Activated CD4-positive, alpha-beta T cell treated with anti-CD3 and anti-CD28 coated beads for 36 hours (primary cell): ENCODE data around the gene ZNF827. TPM values are rescaled to one million over a fixed set of nuclear protein-coding genes. Genes with fewer than 3 reads are reported as not detected.
"Not testable (repeated sequence)": the region's sequence is repeated elsewhere in the genome, so short reads cannot be mapped to it uniquely, and the experiment has no call there.

ENCODE experiments used
- ATAC-seq: fragments of 200-7000 bp; cut with Tn5 transposase; one replicate; pipeline ENCODE4 v1.10.0; 2021; ENCODE audit warnings: mild to moderate bottlenecking, moderate library complexity
- CTCF ChIA-PET: fragments of 350-600 bp; sonication (Branson Sonifier 250); formaldehyde crosslinking; loops from one replicate; lab custom pipeline; 2021; ENCODE audit warnings: antibody characterized with exemption; lab: Charles Lee
- POLR2A ChIA-PET: fragments of 350-600 bp; sonication (Branson Sonifier 250); formaldehyde crosslinking; loops from one replicate; lab custom pipeline; 2021; ENCODE audit warnings: antibody characterized with exemption, inconsistent platforms; lab: Charles Lee
- DNase-seq: peaks from one replicate; pipeline ENCODE4 v3.0.0-alpha.2; 2020
- H3K27ac Mint-ChIP-seq: one replicate; pipeline ENCODE4 v1.8.0; 2021; ENCODE audit warnings: mixed read lengths
- H3K27me3 Mint-ChIP-seq: one replicate; pipeline ENCODE4 v1.8.0; 2021; ENCODE audit warnings: mixed read lengths
- H3K36me3 Mint-ChIP-seq: one replicate; pipeline ENCODE4 v1.8.0; 2021; ENCODE audit warnings: low read depth, mixed read lengths
- H3K4me1 Mint-ChIP-seq: one replicate; pipeline ENCODE4 v1.8.0; 2021; ENCODE audit warnings: mixed read lengths
- H3K4me3 Mint-ChIP-seq: one replicate; pipeline ENCODE4 v1.8.0; 2021; ENCODE audit warnings: mild to moderate bottlenecking, moderate library complexity, mixed read lengths
- H3K9me3 Mint-ChIP-seq: one replicate; pipeline ENCODE4 v1.8.0; 2021; ENCODE audit warnings: low read depth, mixed read lengths
- intact Hi-C, 2 experiments: fragments of 100-400 bp; cut with DNase I in 1 of 2; cut with micrococcal nuclease in 1 of 2; formaldehyde crosslinking; loops; one replicate each; pipeline versions ENCODE4 v1.14.2 to v1.15.1; 2022 to 2024; cut with DNase I, micrococcal nuclease
- total RNA-seq, 2 experiments: library from RNA; stranded (reverse); gene quantifications; one replicate each; pipeline ENCODE4 v1.2.3, GENCODE V29; 2021

ZNF827 gene
- total RNA-seq, 2 experiments from 2014 or later = 21.2 to 26.6 TPM

DNA sequence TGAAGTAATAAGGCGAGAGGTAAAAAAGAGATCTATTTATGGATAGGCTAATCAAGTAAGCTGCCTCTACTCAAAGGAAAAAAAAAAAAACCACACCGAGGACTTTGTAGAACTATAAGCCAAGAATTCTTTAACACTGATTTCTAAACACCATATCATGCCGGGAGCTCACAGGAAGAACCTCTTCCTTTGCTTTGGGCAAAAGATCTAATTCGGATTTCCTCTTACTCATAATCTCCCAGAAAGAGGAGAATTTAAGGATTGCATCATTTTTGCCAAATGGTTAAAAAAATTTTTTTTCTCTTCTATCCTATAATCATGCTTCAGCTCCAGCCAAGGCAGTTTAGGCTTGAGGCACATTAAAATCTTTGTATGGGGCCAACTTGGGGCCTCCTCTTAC, 95.5 kb downstream of the ZNF827 start:
- POLR2A ChIA-PET = no interaction called here
- intact Hi-C loops = no loop called here

DNA sequence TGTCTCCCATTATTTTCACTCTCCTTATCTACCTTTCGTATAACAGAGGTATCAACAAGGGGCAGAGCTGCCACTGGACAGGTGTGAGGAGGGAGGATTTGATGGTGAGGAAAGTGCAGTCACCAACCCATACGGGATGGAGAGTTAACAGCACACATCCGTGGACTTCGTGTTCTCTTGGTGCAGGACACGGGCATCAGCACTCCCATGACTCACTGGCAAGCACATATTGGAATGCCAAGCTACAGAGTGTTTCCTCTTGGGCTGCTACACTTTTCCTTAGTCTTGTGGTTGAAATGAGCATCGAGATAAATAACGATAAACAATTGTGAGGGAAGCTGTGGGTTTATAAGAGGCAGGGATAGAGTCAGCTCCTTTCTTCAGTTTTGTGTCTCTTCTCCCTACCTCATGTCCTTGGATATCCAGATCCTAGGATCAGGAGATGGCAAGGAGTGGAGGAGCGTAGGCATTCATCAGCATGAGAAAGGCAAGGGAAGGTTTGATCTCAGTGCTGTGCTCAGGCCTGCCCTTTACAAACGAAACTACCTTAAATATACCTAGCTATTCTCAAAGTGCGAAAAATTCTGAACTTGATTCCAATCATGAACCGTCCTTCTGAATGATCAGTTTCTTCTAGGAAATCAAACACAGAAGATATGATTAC, 96.3 kb downstream of the ZNF827 start:
- intact Hi-C loops = no loop called here
- no peak for DNase-seq
- no peak overlapping the region for H3K4me3 Mint-ChIP-seq
- no peak overlapping the region for H3K27ac Mint-ChIP-seq
- no peaks in the 10 kb centered on the region for H3K9me3 Mint-ChIP-seq
- CTCF ChIA-PET = interaction anchor here (1.0 kb wide), 1 partner anchor 12 kb away, joined by 3 read pairs; no protein-coding TSS in a partner anchor
- ATAC-seq = no peak
- H3K27me3 Mint-ChIP-seq = no peaks in the 10 kb centered on the region
- POLR2A ChIA-PET = no interaction called here
- H3K36me3 Mint-ChIP-seq = peaks cover 65% of the 10 kb centered on the region
- peaks cover 23% of the 10 kb centered on the region for H3K4me1 Mint-ChIP-seq

More for the DNA sequence above, 95.5 kb downstream of the ZNF827 start:
- CTCF ChIA-PET = no interaction called here
- no peak overlapping the region for H3K4me3 Mint-ChIP-seq
- H3K4me1 Mint-ChIP-seq = peaks cover 23% of the 10 kb centered on the region
- peaks cover 70% of the 10 kb centered on the region for H3K36me3 Mint-ChIP-seq
- ATAC-seq = no peak
- no peaks in the 10 kb centered on the region for H3K9me3 Mint-ChIP-seq
- no peak for DNase-seq
- peak overlapping the region; percentile 75 for H3K27ac Mint-ChIP-seq
- H3K27me3 Mint-ChIP-seq = no peaks in the 10 kb centered on the region

DNA sequence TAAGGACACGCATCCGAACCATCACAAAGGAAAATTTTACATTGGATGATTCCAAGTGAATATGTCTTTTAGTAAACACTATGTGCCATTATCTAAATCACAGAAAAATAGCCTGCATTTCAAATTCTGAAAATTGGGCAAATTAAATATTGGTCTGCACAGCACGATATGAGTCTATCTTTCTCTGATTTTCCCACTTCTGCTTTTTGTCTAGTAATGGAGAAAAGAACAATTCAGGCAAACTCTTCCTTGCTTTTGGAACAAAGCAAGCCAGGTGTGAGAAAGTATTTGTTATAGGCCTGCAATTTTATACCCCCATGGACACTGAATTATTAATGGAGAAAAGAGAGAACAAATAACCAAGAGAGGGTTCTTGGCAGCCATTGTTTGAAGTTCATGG, 97.8 kb downstream of the ZNF827 start:
- Mint-ChIP-seq H3K27me3 (no peaks in the 10 kb centered on the region), H3K27ac (no peak overlapping the region), H3K9me3 (no peaks in the 10 kb centered on the region), H3K4me3 (no peak overlapping the region), H3K36me3 (peaks cover 57% of the 10 kb centered on the region), H3K4me1 (peaks cover 23% of the 10 kb centered on the region)
- ChIA-PET POLR2A (no interaction called here), CTCF (interaction anchor here (0.8 kb wide), 1 partner anchor 206 kb away, joined by 3 read pairs; no protein-coding TSS in a partner anchor)
- intact Hi-C loops = no loop called here
- ATAC-seq = no peak
- no peak for DNase-seq

GRCh38 chr4:145840162-145840768, 98.4 kb downstream of the ZNF827 start:
- ChIA-PET POLR2A (no interaction called here), CTCF (interaction anchor here (0.6 kb wide), 2 partner anchors 11 to 37 kb away, joined by 3 to 4 read pairs; no protein-coding TSS in a partner anchor)
- intact Hi-C loops = no loop called here
- Mint-ChIP-seq H3K27ac (no peak overlapping the region), H3K9me3 (no peaks in the 10 kb centered on the region), H3K27me3 (no peaks in the 10 kb centered on the region), H3K4me3 (no peak overlapping the region), H3K36me3 (peaks cover 52% of the 10 kb centered on the region), H3K4me1 (peaks cover 23% of the 10 kb centered on the region)
- ATAC-seq = peak; percentile 98
- DNase-seq = peak; percentile 37

DNA sequence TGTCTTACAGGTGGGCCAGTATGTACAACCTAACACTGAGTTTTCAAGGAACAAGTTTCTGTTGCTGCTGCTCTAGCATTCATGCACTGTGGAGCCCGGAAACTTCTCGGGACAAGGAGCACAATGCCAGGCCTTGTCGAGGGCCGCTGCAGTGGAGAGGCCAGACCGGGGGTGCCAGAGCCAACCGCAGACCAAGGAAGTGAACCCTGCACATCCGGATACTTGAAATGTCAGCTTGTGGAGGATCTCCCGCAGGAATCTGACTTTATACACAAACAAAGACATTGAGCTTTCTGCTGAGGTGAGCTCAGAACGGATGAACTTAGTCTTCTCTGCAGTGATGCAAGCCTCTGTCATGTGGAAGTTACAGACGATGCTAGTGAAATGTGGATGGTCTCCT, 99.5 kb downstream of the ZNF827 start:
- ATAC-seq (no peak), DNase-seq (no peak)
- H3K4me1 Mint-ChIP-seq = peaks cover 15% of the 10 kb centered on the region
- CTCF ChIA-PET = no interaction called here
- H3K4me3 Mint-ChIP-seq = no peak overlapping the region
- POLR2A ChIA-PET = no interaction called here
- intact Hi-C loops = no loop called here
- peaks cover 45% of the 10 kb centered on the region for H3K36me3 Mint-ChIP-seq
- no peaks in the 10 kb centered on the region for H3K9me3 Mint-ChIP-seq
- H3K27ac Mint-ChIP-seq = no peak overlapping the region
- H3K27me3 Mint-ChIP-seq = no peaks in the 10 kb centered on the region

GRCh38 chr4:145832384-145832783, 106.2 kb downstream of the ZNF827 start:
- Mint-ChIP-seq H3K27ac (peak overlapping the region; percentile 81), H3K36me3 (peaks cover 33% of the 10 kb centered on the region), H3K4me1 (peaks cover 44% of the 10 kb centered on the region)
- H3K4me3 Mint-ChIP-seq, POLR2A ChIA-PET, ATAC-seq, H3K27me3 Mint-ChIP-seq, H3K9me3 Mint-ChIP-seq, DNase-seq, CTCF ChIA-PET, intact Hi-C loops: not testable (repeated sequence)

GRCh38 chr4:145830699-145831098, 107.9 kb downstream of the ZNF827 start:
- Mint-ChIP-seq H3K4me1 (peaks cover 44% of the 10 kb centered on the region), H3K4me3 (no peak overlapping the region), H3K36me3 (peaks cover 43% of the 10 kb centered on the region), H3K27me3 (no peaks in the 10 kb centered on the region), H3K9me3 (no peaks in the 10 kb centered on the region), H3K27ac (peak overlapping the region; percentile 55)
- no peak for ATAC-seq
- ChIA-PET CTCF (interaction anchor here (0.6 to 1.1 kb wide), 4 partner anchors 11 to 304 kb away, joined by 3 to 4 read pairs (median 3); no protein-coding TSS in a partner anchor), POLR2A (no interaction called here)
- DNase-seq = no peak
- intact Hi-C loops = no loop called here

DNA sequence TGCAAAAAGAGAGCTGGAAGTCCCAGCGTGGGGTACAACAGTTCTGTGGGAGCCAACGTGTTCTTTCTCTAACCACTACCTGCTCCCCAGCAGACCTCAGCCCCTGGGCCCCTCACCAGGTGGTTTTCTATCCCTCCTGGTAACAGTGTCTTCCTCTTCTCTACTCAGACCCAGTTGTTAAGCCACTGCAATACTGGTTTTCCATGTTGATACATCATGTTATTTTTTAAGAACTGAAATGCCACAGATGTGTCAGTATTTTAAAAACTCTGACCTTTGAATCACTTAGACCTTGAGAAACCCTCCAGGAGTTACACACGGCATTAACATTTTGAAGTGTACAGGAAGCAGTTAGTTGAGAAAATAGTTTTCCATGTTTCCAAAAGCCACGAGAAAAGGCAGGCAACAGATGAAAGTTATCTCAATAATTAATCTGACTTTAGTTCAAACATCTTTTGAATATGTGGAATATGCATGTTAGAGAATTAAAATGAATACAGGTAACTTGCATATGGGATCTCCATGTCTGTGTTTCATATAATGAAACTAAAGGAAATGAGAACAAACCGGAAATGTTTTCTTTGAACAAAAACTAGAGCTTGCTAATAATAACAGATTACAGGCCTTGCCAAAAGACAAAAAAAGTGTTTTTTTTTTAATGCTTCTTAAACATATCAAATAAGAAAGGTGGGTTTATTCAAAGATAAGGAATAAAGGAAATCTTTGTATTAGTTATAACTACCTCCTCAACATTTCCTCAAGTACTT, 108.8 kb downstream of the ZNF827 start:
- Mint-ChIP-seq H3K27me3 (no peaks in the 10 kb centered on the region), H3K9me3 (no peaks in the 10 kb centered on the region), H3K4me1 (peaks cover 44% of the 10 kb centered on the region), H3K27ac (peak overlapping the region; percentile 77), H3K36me3 (peaks cover 50% of the 10 kb centered on the region), H3K4me3 (peak overlapping the region; percentile 43)
- DNase-seq = peak; percentile 68
- intact Hi-C loops = loop anchor here (1.0 to 10.0 kb wide), 9 partner anchors 22 to 653 kb away; partner anchors contain the start of genes MMAA (in 2 of the 2), ZNF827 (in 2 of the 2) and SMAD1 (in 1 of the 2)
- ChIA-PET POLR2A (interaction anchor here (0.7 to 0.9 kb wide), 2 partner anchors 22 to 110 kb away, joined by 3 read pairs; no protein-coding TSS in a partner anchor), CTCF (interaction anchor here (0.6 to 1.1 kb wide), 4 partner anchors 12 to 304 kb away, joined by 3 to 4 read pairs (median 3); no protein-coding TSS in a partner anchor)
- ATAC-seq = peak; percentile 68

- Mint-ChIP-seq H3K9me3 (no peaks in the 10 kb centered on the region), H3K27me3 (no peaks in the 10 kb centered on the region), H3K4me1 (peaks cover 44% of the 10 kb centered on the region), H3K36me3 (peaks cover 51% of the 10 kb centered on the region), H3K4me3 (no peak overlapping the region), H3K27ac (peak overlapping the region; percentile 77)
- POLR2A ChIA-PET = interaction anchor here (0.7 to 0.9 kb wide), 2 partner anchors 21 to 109 kb away, joined by 3 read pairs; no protein-coding TSS in a partner anchor
- CTCF ChIA-PET = interaction anchor here (1.2 kb wide), 1 partner anchor 20 kb away, joined by 5 read pairs; no protein-coding TSS in a partner anchor
- ATAC-seq = peak; percentile 86
- peak; percentile 64 for DNase-seq
- intact Hi-C loops = loop anchor here (1.0 to 10.0 kb wide), 9 partner anchors 21 to 652 kb away; partner anchors contain the start of genes MMAA (in 2 of the 2), ZNF827 (in 2 of the 2) and SMAD1 (in 1 of the 2)
Measured at GRCh38 chr4:145828802-145829485, 109.7 kb downstream of the ZNF827 start.

- ATAC-seq (no peak), DNase-seq (no peak)
- Mint-ChIP-seq H3K4me3 (no peak overlapping the region), H3K9me3 (no peaks in the 10 kb centered on the region), H3K36me3 (peaks cover 49% of the 10 kb centered on the region), H3K27me3 (no peaks in the 10 kb centered on the region), H3K27ac (peak overlapping the region; percentile 66), H3K4me1 (peaks cover 49% of the 10 kb centered on the region)
- ChIA-PET POLR2A (no interaction called here), CTCF (interaction anchor here (0.6 to 1.2 kb wide), 3 partner anchors 16 to 25 kb away, joined by 3 to 6 read pairs (median 5); no protein-coding TSS in a partner anchor)
- intact Hi-C loops = loop anchor here (2.0 to 10.0 kb wide), 7 partner anchors 95 to 651 kb away; partner anchors contain the start of genes ZNF827 (in 2 of the 2), MMAA (in 1 of the 2) and SMAD1 (in 1 of the 2)
Measured at GRCh38 chr4:145827885-145828284, 110.7 kb downstream of the ZNF827 start.
